GDM1 (cell line): ENCODE data around the gene LAMA5.

Experiments used
- DNase-seq: peaks from one replicate; lab custom pipeline; 2025; lab: John Stamatoyannopoulos, UW

The LAMA5 gene, protein sequence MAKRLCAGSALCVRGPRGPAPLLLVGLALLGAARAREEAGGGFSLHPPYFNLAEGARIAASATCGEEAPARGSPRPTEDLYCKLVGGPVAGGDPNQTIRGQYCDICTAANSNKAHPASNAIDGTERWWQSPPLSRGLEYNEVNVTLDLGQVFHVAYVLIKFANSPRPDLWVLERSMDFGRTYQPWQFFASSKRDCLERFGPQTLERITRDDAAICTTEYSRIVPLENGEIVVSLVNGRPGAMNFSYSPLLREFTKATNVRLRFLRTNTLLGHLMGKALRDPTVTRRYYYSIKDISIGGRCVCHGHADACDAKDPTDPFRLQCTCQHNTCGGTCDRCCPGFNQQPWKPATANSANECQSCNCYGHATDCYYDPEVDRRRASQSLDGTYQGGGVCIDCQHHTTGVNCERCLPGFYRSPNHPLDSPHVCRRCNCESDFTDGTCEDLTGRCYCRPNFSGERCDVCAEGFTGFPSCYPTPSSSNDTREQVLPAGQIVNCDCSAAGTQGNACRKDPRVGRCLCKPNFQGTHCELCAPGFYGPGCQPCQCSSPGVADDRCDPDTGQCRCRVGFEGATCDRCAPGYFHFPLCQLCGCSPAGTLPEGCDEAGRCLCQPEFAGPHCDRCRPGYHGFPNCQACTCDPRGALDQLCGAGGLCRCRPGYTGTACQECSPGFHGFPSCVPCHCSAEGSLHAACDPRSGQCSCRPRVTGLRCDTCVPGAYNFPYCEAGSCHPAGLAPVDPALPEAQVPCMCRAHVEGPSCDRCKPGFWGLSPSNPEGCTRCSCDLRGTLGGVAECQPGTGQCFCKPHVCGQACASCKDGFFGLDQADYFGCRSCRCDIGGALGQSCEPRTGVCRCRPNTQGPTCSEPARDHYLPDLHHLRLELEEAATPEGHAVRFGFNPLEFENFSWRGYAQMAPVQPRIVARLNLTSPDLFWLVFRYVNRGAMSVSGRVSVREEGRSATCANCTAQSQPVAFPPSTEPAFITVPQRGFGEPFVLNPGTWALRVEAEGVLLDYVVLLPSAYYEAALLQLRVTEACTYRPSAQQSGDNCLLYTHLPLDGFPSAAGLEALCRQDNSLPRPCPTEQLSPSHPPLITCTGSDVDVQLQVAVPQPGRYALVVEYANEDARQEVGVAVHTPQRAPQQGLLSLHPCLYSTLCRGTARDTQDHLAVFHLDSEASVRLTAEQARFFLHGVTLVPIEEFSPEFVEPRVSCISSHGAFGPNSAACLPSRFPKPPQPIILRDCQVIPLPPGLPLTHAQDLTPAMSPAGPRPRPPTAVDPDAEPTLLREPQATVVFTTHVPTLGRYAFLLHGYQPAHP (N-terminal part only)

DNA sequence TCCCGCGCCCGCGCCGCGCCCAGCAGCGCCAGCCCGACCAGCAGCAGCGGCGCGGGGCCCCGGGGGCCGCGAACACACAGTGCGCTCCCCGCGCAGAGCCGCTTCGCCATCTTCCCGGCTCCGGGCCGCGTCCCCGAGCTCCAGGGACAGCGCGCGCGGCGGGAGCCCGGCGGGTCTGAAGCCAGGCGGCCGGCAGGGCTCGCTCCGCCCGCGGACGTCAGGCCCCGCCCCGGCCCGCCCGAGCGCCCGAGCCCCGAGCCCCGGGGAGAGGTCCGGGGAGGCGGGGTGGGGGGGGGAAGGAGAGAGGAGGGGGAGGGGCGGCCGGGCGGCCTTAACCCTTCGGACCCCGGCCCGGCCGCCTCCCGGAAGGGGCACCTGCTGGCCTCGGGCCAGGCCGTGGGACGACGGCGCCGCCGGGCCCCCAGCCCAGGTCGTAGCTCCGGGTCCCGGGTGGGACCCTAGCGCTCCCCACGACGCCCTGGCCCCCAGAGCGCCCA, at the start of gene LAMA5:
Gene LAMA5, minus strand, starts transcription at position 177 of the 497 bp plus-strand sequence. Its CDS starts 67 bp downstream, at position 110.
- DNase-seq, result no peak

DNA sequence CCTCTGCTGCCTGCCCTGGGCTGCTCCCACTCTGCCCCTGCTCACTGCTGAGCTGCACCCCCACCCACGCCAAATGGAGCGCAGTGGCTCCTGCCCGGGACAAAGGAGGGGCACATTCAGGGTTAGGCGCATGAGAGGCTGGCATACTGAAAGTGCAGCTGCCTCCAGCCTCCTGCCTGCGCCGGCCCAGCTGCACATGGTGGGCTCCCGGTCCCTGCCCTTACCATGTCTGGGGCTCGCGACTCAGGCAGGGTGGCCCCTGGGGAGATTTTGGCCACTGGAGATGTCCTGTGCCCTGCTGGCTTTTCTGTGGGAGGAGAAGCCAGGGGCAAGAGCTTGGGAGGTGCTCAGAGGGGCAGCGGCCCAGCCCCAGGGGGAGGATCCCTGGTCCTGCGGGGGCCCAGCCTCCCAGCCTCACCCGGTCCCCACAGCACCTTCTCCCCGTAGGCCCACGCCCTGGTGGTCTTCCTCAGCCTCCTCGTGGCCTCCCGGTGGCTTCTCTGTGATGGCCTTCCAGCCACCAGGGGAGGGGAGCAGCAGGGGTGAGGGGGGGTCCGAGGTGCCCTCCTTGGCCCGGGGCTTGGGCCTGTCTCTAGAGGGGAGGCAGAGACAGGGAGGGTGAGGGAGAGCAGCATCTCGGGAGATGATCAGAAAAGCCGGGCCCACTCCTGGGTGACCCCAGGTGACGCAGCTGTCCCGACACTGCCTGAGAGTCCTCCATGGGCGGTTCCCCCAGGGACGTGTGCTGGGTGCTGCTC, 48.4 kb upstream of the LAMA5 start:
- no peak for DNase-seq

DNA sequence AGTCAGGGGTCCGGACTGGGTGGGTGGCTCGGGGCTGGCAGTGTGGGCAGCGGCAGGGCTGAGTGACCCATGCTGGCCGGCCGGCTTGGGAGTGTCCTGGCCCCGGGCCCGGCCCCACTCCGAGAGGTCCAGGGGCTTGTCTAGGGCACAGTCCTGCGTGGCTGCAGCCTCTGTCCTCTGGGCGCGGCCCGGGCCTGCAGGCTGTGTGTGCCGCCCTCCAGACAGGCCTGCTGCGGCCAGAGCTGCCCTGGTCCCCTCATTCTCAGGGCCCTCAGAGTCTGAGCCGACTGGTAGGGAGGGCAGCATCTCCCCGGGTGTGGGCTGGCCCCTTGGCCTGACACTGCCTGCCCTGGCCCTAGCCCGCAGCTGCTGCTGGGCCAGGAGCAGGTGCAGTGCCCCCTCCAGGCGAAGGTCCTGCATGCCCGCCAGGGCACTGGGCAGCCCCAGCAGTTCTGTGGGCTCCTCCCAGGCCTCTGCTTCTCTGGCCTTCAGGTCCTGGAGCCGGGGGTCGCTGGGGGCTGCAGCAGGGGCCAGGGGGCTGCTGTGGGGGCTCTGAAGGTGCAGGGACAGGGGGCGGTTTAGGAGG, 46.9 kb upstream of the LAMA5 start:
- no peak for DNase-seq

DNA sequence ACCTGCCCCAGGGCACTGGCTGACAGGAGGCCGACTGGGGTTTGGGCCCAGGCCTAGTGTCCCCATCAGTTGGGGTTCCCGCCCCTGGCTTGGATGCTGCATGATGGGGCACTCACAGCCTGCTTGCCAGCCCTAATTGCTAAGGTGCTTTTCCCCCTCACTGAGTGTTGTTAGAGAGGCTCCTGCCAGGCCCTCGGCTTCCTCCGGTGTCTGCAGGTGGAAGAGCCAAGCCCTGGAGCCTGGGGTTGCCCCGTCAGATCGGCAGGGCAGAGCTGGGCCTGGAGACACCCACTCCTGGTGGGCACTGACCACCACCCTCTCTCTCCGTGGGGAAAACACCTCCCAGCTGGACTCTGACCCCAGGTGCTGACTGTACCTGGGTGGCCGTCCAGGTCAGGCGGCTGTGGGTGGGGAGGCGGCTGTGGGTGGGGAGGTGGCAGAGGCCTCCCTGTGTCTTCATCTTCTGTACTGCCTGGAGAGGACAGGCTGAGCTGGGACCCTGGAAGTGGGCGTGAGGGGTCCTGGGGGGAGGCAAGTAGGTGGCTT, 46.0 kb upstream of the LAMA5 start:
- no peak for DNase-seq

DNA sequence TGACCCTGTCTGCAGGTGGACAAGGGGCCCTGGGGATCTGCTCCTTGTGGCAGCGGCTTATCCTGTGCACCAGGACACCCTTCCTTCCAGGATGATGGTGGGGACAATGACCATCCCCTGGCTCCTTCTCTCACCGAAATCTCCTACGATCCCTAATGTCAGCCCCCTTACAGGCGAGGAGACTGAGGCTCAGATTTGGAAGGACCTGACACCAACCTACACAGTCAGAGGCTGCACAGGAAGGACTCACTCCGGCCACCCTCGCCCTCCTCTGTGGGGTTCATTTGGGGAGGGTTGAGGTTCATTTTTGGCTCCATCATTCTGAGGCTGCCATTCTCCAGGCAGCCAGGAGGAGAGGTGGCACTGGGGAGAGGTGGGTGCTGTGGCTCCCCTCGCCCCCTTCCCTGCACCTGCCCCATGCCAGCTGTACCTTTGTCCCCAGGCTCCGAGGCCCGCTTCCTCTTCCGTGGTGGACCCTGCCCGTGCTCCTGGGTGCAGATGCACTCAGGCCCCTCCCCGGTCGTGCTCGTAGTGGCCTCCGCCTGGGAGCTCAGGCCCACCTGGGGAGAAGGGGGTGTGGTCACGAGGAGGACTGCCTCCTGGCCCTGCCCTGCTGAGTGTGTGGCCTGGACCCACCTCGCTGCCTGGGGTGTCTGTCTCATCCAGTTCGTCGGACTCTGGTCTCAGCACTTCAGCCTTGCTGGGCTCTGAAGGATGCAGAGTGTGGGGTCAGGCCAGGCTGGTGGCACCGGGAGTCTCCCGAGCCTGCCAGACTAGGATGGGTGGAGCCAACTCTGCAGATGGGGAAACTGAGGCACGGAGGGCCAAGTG, 45.3 kb upstream of the LAMA5 start:
- no peak for DNase-seq

DNA sequence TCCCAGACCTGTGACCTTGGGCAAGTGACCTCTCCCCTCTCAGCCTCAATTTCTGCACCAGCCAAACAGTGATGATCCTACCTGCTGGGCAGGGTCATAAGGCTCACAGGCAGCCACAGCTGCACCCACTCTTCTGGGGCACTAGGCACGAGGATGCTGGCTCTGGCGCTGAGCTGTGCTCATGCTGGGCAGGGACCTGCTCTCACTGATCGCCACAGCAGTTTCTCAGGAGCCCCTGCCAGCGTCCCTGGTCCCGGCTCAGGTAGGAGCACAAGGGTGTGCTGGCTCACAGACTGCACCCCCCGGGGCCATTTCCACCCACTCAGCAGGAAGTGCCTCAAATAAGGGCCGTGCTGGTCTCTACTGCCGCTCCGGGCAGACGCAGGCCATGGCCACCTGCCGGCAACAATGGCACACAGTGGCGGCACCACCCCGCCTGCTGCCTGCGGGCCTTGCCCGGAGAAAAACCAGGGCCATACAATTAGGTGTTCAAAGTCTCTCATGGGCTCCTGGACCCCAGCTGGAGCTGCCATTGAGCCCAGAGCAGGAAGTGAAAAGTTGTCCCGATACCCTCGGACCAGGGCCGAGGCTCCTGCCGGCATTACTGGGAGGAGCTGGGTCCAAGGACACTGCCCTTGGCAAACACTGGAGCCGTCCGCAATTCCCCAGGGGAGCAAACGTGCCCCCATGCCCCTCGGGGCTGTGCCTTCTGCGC, 44.5 kb upstream of the LAMA5 start:
- DNase-seq, result no peak

DNA sequence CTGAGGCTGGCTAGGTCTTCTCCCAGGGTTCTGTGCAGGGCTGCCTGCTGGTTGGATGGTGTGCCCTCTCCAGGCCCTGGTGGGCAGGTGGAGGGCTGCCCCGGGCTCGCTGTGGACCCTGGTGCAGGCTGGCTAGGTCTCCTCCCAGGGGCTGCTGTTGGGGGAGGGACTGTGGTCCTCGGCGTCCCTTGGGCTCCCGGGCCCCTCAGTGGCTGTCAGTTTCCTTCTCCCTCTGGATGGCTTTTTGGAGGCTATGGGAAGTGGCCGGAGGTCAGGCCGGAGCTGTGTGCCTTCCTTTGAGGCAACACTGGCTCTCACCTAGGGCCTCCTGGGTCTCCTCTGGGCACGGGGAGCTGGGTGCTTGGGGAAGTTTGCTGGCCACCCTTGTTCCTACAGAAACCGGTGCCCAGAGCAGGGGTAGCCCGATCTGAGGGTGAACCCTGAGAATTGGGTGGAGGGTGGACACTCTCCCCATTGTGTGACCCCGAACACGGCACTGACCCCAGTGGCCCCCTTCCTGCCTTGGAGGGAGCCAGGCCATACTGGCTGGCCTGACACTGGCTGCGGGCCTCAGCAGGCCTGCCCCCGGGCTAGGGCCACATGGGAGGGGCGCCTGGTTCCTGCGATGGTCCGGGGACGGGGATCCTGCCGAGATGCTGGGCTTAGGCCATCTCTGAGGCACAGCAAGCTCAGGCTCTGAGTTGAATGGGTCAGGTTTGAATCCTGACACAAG, 43.8 kb upstream of the LAMA5 start:
- no peak for DNase-seq

DNA sequence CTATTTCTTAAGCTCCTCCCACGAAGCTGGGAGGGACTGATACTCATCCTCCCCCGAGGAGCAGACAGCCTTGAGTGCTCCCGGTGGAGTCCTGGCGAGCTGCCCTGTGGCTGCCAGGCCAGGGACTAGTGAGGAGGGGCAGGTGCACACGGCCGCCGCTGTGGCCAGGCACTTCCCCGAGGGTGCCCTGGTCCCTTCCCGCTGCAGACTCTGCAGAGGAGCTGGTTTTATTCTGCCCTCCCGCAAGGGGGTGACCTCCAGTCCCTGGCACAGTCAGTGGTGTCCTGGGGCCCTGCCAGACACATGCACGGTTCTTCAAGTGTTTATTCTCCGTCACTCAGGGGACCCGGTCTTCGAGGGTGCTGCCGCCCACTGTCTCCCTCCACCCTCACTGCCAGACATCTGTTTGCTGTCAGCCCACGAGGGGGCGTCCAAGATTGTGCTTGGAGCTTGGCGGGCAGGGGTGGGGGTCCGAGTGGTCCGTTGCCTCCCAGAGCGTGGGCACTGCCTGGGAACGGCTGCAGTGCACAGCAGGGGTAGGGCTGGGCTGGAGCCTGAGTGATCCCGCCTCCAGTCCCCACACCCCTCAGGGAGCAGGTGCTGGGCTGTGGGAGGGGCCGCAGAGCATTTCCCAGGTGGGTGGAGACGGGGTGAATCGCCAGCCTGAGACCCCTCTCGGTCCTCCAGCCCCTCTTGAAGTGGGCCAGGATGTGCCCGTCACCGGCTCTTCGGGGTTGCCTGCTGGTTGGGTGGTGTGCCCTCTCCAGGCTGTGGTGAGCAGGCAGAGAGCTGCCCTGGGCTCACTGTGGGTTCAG, 43.0 kb upstream of the LAMA5 start:
- DNase-seq, result no peak

DNA sequence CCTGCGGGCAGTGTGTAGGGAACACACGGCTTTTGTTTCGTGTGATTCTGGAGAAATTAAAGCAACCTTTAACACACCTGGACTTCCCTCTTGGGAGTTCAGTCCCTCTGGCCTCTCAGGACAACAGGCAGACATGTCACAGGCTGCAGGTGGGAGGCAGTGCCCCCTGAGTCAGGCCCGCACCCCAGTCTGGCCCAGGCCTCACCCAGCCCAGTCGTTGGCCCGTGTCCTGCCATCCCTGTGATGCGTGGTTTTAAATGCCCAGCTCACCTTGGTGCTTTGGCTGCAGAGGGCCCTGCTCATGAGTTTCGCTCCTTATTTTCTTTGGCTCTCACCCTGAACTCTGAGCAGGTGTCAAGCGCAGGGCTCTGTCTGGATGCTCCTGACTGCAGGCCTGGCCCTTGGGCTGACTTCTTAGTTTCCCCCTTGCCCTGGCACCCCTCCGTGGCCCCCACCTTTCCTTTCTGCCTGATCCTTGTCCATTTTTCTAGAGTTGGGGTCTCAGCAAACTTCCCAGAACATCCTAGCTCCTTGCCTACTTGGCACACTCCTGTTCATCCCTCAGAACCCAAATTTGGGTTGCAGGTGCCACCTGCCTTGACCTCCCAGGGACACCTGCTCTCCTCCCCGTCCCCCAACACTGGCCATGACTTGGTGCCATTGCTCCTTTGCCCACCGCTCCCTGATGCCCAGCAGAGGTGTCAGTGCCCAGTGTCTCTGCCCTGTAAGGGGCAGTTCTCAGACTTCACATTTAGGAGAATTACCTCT, 42.2 kb upstream of the LAMA5 start:
- no peak for DNase-seq

DNA sequence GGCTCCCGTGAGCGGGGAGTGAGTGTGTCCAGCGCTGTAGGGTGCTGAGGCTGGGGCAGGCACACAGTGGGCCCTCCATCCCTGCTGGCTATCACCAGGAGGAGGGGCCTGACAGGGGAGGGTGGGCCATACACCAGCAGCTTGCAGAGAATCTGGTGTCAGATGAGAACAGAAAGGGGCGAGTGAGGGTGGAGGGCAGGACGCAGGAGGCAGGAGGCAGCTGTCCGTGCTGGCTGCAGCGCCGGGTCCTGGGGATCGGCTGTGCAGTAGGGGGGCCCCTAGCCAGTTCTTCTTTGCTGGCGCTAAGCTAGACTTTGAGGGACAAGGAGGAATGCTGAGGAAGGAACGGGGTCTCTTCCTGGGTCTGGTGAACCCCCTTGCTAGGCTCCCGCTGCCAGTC, 41.5 kb upstream of the LAMA5 start:
- DNase-seq, result no peak

DNA sequence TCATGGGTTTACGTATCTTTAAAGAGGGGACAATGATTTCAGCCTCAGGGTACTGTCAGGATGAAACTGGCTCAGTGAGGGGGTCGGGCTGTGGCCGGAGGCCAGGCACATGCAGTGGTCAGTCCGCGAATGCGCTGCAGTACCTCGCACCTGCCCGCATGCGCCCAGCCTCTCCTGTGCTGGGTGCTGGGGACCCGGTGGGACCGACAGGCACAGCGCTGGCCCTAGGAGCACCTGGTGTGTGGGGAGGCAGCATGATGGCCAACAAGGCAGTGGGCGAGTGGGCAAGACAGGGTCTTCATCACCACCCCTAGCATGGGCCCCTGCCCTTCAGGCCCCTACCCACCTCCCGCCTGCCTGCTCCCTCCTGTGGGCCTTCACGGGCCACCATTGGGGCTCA, 40.9 kb upstream of the LAMA5 start:
- DNase-seq, result no peak

DNA sequence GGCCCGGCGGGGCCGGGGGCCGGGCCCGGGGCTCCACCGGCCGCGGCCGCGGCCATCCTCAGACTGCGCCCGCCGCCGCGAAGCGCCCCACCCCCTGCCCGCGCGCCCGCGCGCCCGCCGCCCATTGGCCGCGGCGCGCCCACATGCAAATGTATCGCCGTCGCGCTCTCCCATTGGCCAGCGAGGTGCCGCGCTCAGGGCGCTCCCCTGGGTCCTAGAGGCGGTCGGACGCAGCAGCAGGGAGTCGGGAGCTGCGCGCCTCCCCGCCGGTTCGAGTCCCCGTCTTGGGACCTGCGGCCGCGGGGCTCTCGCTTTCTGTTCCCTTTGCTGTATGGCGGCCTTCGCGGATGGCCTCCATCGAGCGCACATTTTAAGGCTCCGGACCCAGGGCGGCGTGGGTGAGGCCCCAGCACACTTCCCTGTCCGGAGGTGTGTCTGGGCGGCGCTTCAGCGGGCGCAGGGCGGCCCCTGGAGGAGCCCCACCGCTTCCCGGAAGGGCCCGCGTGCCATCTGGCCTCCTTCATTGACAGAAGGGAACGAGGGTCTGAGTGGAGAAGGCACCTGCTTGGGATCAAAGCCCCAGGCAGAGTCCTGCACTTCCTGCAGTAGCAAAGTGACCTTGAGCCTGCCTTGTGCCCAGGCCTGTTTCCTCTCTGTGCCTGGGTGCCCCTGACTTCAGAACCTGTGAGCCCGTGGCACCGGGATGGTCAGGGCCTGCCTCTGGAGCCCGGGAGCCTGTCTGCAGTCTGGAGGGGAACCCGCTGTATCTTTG, 40.3 kb upstream of the LAMA5 start, which contains the start of gene CABLES2:
Gene CABLES2, minus strand, starts transcription at position 65 of the 772 bp plus-strand sequence. Its CDS starts 9 bp downstream, at position 56.
- DNase-seq, result peak; percentile 88

DNA sequence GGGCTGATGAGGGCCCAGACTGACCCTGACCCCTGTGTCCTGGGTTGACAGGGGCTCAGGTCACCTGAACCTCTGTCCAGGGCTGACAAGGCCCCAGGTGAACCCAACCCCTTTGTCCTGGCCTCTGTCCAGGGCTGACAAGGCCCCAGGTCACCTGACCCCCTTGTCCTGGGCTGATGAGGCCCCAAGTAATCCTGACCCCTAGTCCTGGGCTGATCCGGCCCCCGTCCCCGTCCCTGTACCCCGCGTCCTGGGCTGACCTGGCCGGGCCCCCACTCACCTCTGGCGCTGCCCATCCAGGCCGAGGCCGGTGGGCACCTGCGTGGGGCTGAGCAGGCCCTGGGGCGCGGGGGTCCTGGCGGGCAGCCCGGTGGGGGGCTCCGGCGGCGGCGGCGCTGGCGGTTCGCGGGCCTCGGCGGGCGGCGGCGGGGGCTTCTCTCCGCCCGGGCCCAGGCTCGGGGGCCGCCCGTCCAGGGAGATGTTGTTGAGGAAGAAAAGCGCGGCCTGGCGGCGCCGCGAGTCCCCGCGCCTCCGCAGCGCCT, 39.6 kb upstream of the LAMA5 start:
- DNase-seq, result no peak

DNA sequence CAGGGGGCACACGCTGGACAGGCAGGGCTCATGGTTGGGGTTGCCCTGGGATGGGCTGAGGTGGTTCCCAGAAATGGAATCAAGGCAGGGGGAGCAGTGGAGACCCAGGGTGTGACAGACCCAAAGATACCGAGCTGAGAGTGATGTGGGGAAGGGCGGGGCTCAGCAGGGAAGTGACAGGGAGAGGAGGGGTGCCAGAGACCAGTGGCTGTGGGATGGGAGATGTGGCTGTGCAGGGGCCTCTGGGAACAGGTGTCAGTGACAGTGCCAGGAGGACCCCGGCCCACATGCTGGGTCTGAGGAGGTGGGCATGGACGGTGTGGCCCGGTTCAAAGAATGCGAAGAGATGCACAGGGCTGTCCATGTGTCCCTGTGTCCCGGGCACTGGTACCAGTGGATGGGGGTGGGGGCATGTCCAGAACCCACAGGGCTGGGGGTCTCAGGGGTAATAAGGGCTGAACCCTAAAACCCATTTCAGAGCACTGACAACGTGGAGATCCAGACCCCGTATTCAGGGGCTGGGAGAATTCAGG, 38.9 kb upstream of the LAMA5 start:
- no peak for DNase-seq
